Thoracic aorta endothelial cell (primary cell): ENCODE measurements around the gene RAPGEF3. TPM values are rescaled to one million over a fixed set of nuclear protein-coding genes. Genes with fewer than 3 reads are reported as not detected.

Experiments used
- total RNA-seq: library from RNA; depleted of rRNA; stranded (reverse); fragments of >200 nt; gene quantifications from 2 replicates; pipeline ENCODE4 v1.2.3, GENCODE V29; 2012

The RAPGEF3 gene
- 24.3 and 43.9 TPM in 2 replicates for total RNA-seq

GRCh38 chr12:47758834-47759690 is at the start of gene RAPGEF3:
Gene RAPGEF3, minus strand, starts transcription at chr12:47758880. Its CDS starts 324 bp downstream, at chr12:47758556.

GRCh38 chr12:47773062-47773857 is 14.6 kb upstream of the RAPGEF3 start, which contains the start of gene SLC48A1:
Gene SLC48A1, plus strand, starts transcription at chr12:47773238. Its CDS starts 67 bp downstream, at chr12:47773305.

GRCh38 chr12:47725091-47725772 is 33.4 kb downstream of the RAPGEF3 start, which contains the start of gene ENDOU:
Gene ENDOU, minus strand, starts transcription at chr12:47725490. Its CDS starts 77 bp downstream, at chr12:47725413.

GRCh38 chr12:47705566-47706425 is 52.9 kb downstream of the RAPGEF3 start, which contains the start of gene RPAP3:
Gene RPAP3, minus strand, starts transcription at chr12:47706030. Its CDS starts 3,190 bp downstream, at chr12:47702840.

Other genes with a start within 250 kb of the RAPGEF3 start
- gene RPAP3, start 52.9 kb downstream of the RAPGEF3 start, total RNA-seq: 25.8 and 29.8 TPM in 2 replicates
- 0.13 TPM in 1 of 2 replicates, not detected in the other for gene ENDOU, start 33.4 kb downstream of the RAPGEF3 start, total RNA-seq
- gene SLC48A1, start 14.4 kb upstream of the RAPGEF3 start, total RNA-seq: 13.0 and 17.5 TPM in 2 replicates
- 85.6 and 92.7 TPM in 2 replicates for gene HDAC7, start 61.0 kb upstream of the RAPGEF3 start, total RNA-seq
- gene VDR, start 146.1 kb upstream of the RAPGEF3 start, total RNA-seq: 0.80 and 1.1 TPM in 2 replicates
- 62.0 and 104 TPM in 2 replicates for gene TMEM106C, start 204.7 kb upstream of the RAPGEF3 start, total RNA-seq
- not detected in 2 replicates for gene COL2A1, start 245.6 kb upstream of the RAPGEF3 start, total RNA-seq